Glomerular visceral epithelial cell (primary cell): ENCODE results near the gene NOS3.

Source experiments
- DNase-seq: peaks from one replicate; pipeline ENCODE4 v3.0.0-alpha.2; 2016; ENCODE audit errors: extremely low spot score

Gene NOS3

DNA sequence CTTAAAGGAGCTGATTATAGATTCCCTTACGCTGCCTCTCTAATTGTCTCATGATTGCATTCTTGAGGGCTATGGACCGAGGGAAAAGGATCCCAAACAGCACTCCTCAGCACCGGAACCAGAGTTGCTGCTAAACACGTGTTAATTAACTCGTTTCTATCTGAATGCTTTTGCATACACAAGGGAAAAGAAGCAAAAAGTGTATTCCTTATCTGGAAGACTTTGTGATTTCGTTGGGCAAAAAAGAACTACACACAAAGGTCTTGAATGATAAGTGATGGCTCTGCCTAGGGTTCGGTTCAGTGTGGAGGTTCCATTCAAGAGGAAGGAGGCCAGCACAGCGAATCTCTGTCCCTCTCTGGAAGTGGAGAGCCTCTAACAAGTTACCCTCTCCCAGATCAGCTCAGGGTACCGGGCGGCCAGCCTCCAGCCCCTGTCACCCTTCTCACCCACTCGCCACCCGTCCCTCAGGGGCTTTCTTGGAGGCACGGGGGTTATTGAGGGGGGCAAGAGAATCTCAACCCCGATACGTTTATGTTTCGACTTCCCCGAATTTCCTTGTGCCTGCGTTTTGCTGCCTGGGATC, 68.1 kb downstream of the NOS3 start:
- no peak for DNase-seq

DNA sequence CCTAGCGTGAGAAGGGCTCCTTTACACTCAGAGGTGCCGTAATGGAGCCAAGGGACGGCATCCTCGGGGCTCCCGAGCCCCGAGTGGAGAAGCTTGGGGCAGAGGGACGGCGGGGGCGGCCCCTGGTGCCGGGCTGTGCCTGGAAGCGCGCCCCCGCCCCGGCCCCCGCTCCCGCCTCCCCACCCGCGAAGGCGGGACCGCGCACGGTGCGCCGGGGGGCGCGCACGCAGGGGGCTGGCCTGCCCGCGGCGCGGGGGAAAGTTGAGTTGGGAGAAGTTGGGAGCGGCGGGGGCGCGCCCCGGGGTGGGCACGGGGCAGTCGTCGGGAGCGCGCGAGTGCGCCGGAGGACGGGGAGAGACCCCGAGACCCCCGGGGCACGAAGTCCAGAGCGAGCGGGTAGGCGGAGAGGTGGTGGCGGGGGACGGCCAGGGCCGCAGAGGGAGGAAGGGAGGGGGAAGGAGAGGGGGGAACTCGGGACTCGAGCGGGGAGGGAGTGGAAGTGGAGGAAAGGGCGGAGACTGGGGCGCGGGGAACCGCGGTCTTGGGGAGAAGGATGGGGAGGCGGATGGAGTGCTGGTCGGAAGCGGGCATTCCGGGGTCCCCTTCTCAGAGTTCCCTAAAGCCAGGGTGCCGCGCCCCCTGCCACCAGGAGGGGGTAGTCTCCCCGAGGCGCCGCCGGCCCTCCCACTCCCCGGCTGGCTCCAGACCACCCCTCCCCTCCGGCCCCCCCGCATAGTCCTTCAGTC, 68.7 kb downstream of the NOS3 start, which contains the start of gene SLC4A2:
TSS of gene SLC4A2 (plus strand) at position 223 of the 746 bp plus-strand sequence. CDS start 2,399 bp downstream, outside the sequence.
- DNase-seq, result peak; percentile 70

DNA sequence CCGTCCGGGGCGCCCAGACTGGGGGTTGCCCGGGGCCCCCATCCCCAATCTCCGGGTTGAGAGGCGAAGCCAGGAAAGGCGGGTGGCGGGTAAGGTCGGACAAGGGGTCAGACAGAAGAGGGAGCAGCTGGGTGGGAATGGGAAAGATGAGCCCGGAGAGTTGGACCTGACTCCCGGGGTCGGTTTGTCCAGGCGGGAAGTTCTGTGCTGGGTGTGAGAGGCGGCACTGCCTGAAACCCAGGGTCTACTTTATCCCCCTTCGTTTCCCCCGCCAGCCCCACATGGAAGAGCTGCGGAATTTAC, 69.2 kb downstream of the NOS3 start:
- DNase-seq, result no peak

DNA sequence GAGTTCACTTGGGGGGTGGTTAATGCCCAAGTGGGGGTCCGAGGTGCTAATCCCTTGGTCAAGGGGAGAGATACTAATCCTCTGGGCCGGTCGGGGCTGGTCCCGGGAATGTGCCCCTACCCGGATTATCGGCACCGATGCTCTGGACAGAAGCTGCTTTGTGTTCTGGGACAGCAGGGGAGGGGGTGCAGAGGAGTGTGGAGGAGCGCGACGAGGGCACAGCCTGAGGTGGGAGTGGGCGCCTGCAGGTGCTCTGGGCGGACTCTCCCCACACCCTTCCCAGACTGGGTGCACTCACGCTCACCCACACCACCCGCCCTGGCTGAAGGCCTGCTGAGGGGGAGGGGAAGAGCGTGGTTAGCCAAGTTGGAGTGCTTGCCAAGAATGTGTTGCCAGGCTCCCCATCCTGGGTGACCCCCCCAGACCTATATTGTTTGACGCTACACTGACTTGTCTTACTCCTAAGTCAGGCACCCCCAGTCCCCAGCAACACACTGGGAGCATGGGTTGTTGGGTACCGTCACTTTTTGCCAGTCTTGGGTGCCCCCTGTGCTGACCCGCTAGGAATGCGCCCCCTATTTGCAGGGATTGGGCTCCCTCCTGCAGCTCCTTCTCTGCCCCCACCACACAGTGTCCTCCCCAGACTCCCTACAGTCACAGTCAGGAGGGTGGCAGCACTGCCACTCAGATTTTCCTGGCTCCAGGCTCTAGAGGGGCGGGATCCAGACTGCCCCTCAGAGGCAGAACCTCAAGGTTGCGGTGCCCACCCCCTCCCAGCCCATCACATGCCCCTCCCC, 69.8 kb downstream of the NOS3 start:
- DNase-seq, result peak; percentile 78

DNA sequence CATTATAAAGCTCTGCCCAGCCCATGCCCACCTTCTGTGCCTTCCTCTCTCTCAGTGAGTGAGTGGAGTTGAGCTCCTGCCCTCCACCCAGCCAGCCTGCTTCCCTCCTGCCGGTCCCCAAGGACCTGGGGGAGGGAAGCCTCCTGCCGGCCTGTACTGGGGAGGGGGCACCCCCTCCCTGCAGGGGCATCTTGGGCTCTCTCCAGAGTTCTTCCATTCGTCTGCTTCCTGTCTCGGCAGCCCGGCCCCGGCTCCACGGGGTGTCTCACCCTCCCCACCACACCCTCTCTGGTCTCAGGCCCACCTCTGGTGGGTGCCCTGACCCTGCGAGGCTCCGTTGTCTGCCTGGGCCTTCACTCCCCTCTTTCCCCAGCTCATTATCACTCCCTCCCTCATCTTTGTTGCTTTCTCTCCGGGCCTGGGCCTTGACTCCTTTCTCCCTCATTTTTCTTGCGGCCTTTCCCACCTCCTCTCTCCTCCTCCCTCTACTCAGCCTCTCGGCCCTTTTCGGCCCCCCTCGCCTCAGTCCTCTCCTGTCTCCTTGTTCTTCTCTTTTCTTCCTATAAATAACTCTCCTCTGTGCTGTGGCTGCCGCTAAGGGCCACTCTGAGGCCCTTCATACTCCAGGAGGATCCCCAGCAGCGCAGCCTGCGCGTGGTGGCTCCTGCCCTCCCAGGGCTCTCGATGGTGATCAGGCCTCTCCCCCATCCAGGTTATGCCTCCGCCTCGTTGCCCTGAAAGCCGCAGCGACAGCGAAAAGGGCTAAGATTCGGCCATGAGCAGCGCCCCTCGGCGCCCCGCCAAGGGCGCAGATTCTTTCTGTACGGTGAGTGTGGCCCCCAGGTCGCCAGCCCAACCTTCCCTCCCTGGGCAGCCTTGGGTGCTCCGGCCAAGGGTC, 70.6 kb downstream of the NOS3 start:
- no peak for DNase-seq

DNA sequence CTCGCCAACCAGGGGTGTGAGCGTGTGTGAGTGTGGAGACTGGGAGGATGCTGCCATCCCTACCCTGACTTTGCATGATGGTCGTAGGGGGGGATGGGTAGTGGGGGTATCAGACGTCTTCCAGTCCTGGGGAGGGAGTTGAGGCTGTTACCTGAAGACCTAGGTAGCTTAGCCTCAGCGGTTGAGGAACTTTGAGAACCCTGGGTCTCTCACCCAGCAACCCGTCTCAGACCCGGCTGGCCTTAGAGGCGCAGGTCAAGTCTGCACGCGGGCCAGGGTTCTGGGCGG, 71.2 kb downstream of the NOS3 start:
- DNase-seq, result no peak

DNA sequence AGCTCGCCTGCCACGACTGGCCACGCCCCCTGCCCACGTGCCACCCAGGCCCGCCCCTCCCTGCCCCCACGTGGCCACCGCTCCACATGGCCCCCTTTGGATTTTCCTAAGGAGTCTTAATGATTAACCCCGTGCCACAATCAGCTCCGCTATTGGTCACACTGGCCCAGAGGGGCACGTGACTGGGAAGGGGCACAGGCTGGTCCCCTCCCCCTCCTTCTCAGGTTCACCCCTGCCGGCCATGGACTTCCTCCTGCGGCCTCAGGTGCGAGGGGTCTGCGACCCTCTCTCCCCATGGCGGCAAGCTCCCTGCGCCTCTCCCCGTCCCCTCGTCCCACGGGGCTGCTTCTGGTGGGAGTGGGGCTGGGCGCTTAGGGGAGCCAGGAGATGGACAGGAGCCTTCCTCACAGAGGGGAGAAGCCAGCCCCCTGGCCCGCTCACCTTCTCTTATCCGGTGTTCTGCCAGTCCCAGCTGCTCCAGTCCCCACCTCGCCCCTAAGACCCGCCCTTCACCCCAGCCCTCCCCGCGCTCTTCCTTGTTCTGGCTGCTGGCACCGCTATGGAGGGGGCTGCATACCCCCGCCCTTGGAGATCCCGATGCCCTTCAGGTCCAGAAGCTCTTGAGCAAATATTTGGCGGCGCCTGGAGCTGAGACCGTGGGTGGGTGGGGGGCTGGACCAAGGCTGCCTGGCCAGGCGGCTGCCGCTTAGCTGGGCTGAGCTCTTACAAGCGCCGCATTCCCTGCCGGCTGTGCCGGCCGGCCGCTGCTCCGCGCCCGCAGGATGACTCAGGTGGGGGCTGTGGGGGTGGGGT, 71.8 kb downstream of the NOS3 start:
- DNase-seq, result peak; percentile 94

DNA sequence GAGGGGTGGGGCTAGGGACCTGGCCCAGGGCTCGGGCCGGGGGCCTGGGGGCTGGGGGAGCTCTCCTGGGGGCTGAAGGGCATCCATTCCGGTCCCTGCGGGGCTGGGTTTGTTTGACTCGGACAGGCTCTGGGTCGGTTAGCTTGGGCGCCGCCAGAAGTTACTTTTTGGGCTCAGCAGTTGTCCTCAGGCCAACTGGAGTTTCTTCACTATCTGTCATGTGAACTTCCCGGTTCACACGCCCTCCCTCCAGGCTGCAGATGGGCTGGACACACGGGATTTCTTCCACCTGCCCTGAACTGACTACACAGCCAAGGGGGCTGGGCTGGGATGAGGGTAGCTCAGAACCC, 72.4 kb downstream of the NOS3 start:
- peak; percentile 58 for DNase-seq
